GM06990 (cell line): Measurements from ENCODE around the gene DTYMK.

Experiments
- DNase-seq: peaks from one replicate; pipeline ENCODE4 v3.0.0-alpha.2; 2011; ENCODE audit not compliant: insufficient read length; ENCODE audit errors: extremely low read depth
- H3K27me3 ChIP-seq: replicated peaks from 2 replicates; pipeline ENCODE4 v1.6.0; 2011; ENCODE audit warnings: low read length; ENCODE audit not compliant: control insufficient read depth, insufficient read depth
- H3K36me3 ChIP-seq: 2 replicates; pipeline ENCODE4 v1.5.1; 2011; ENCODE audit warnings: low read length; ENCODE audit not compliant: control insufficient read depth, insufficient read depth
- H3K4me3 ChIP-seq: replicated peaks from 2 replicates; pipeline ENCODE4 v1.5.1; 2011; ENCODE audit warnings: low read depth, mild to moderate bottlenecking, control low read depth, low read length
- CTCF ChIP-seq: IDR thresholded peaks from 2 replicates; pipeline ENCODE4 v1.5.1; 2011; ENCODE audit warnings: low read length, control low read depth, mild to moderate bottlenecking, inconsistent platforms; ENCODE audit not compliant: insufficient read depth, poor library complexity, severe bottlenecking

The DTYMK gene

GRCh38 chr2:241629762-241630435, 56.7 kb downstream of the DTYMK start:
- no peak for DNase-seq
- no peak overlapping the region for H3K4me3 ChIP-seq
- no peaks in the 10 kb centered on the region for H3K27me3 ChIP-seq
- peaks cover 18% of the 10 kb centered on the region for H3K36me3 ChIP-seq
- TF ChIP-seq CTCF = no peak

DNA sequence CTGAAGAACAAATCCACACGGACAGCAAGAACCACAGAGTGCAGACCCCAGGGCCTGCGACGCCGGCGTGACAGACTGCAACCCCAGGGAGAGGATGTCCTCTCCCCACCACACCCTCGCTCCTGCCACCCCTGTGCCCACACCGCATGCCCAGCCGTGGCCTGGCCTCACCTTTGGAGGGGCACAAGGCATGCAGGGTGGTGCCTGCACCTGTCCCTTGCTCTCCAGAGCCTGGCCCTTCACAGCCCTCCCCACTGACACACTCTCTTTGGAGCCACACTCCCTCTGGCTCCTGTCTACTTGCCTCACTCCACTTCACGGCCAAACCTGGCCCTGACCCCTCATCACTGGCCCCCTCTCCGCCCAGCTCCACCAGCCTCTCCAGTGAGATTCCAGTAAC, 58.9 kb downstream of the DTYMK start:
- no peaks in the 10 kb centered on the region for H3K27me3 ChIP-seq
- no peak for TF ChIP-seq CTCF
- H3K36me3 ChIP-seq = peaks cover 7% of the 10 kb centered on the region
- no peak overlapping the region for H3K4me3 ChIP-seq
- DNase-seq = no peak
